ENCODE data around the gene TMEM39B. TPM values are rescaled to one million over a fixed set of nuclear protein-coding genes. Genes with fewer than 3 reads are reported as not detected.
"Not testable (repeated sequence)": the region's sequence is repeated elsewhere in the genome, so short reads cannot be mapped to it uniquely, and the experiment has no call there.

The TMEM39B gene
- total and polyA plus RNA-seq, 4 experiments from 2014 or later: 1.1 to 19.1 (median 11.3) TPM

GRCh38 chr1:32065613-32066488 is 6.9 kb upstream of the TMEM39B start:
- H3K36me3 ChIP-seq (ENCODE audit: insufficient read depth, low read length); H3K4me3 ChIP-seq (ENCODE audit: low read length in 2 of 2); intact Hi-C loops (cut with micrococcal nuclease); H3K27me3 Mint-ChIP-seq; DNase-seq; H3K9me3 ChIP-seq (ENCODE audit: control insufficient read depth in 1 of 2, low read length in 2 of 2); H3K27me3 ChIP-seq (ENCODE audit: insufficient read depth, low read length); CTCF ChIA-PET (ENCODE audit: partially characterized antibody); H3K27ac ChIP-seq (ENCODE audit: low read depth, low read length); H3K9me3 Mint-ChIP-seq: not testable (repeated sequence)
- Mint-ChIP-seq H3K4me3 (peak overlapping the region in 4 of 8 donors; percentile 6 to 63 (median 42)), H3K4me1 (peaks cover 10 to 33% (median 17%) of the 10 kb centered on the region in 4 donors), H3K36me3 (peaks cover 0 to 17% of the 10 kb centered on the region in 2 donors), H3K27ac (peak overlapping the region in 4 of 7 donors; percentile 28 to 78 (median 44))
- POLR2A ChIA-PET (ENCODE audit: partially characterized antibody): interaction anchor here (1.0 to 1.2 kb wide), 2 partner anchors 9 to 51 kb away, joined by 3 to 4 read pairs; no protein-coding TSS in a partner anchor
- H3K4me1 ChIP-seq (ENCODE audit: insufficient read depth, low read length): peaks cover 13% of the 10 kb centered on the region

GRCh38 chr1:32066489-32066873 is 6.3 kb upstream of the TMEM39B start:
- Histone ChIP-seq H3K27me3 (ENCODE audit: insufficient read depth, low read length) (no peaks in the 10 kb centered on the region), H3K27ac (ENCODE audit: low read depth, low read length) (no peak overlapping the region), H3K4me3 (ENCODE audit: low read length in 2 of 2) (no peak overlapping the region), H3K36me3 (ENCODE audit: insufficient read depth, low read length) (peaks cover 2% of the 10 kb centered on the region), H3K9me3 (ENCODE audit: control insufficient read depth in 1 of 2, low read length in 2 of 2) (no peaks in the 10 kb centered on the region), H3K4me1 (ENCODE audit: insufficient read depth, low read length) (peaks cover 15% of the 10 kb centered on the region)
- ChIA-PET POLR2A (ENCODE audit: partially characterized antibody) (interaction anchor here (0.8 to 1.2 kb wide), 3 partner anchors 10 to 52 kb away, joined by 3 to 5 read pairs (median 4); no protein-coding TSS in a partner anchor), CTCF (ENCODE audit: partially characterized antibody) (no interaction called here)
- no peaks in the 10 kb centered on the region for H3K27me3 Mint-ChIP-seq
- peaks cover 10 to 33% (median 17%) of the 10 kb centered on the region in 4 donors for H3K4me1 Mint-ChIP-seq
- peak overlapping the region in 5 of 7 donors; percentile 14 to 66 (median 28) for H3K27ac Mint-ChIP-seq
- H3K9me3 Mint-ChIP-seq: peaks cover 0 to 2% (median 0%) of the 10 kb centered on the region in 8 donors
- peak overlapping the region in 6 of 8 donors; percentile 6 to 63 (median 47) for H3K4me3 Mint-ChIP-seq
- H3K36me3 Mint-ChIP-seq: peaks cover 0 to 11% of the 10 kb centered on the region in 2 donors
- peak in 3 of 5 donors; percentile 19 to 23 (median 20) for DNase-seq
- intact Hi-C loops (cut with micrococcal nuclease): no loop called here

GRCh38 chr1:32068957-32069588 is 3.7 kb upstream of the TMEM39B start:
- Mint-ChIP-seq H3K4me1 (peaks cover 21 to 47% (median 30%) of the 10 kb centered on the region in 4 donors), H3K9me3 (peaks cover 0 to 5% (median 0%) of the 10 kb centered on the region in 8 donors), H3K36me3 (peaks cover 0 to 5% of the 10 kb centered on the region in 2 donors), H3K4me3 (peak overlapping the region in 1 of 8 donors; percentile 11), H3K27me3 (no peaks in the 10 kb centered on the region), H3K27ac (peak overlapping the region in 1 of 7 donors; percentile 13)
- H3K4me1 ChIP-seq (ENCODE audit: insufficient read depth, low read length): peaks cover 36% of the 10 kb centered on the region
- no peaks in the 10 kb centered on the region for H3K36me3 ChIP-seq (ENCODE audit: insufficient read depth, low read length)
- DNase-seq: no peak
- ChIA-PET CTCF (ENCODE audit: partially characterized antibody) (no interaction called here), POLR2A (ENCODE audit: partially characterized antibody) (interaction anchor here (0.7 kb wide), 1 partner anchor 255 kb away, joined by 3 read pairs; no protein-coding TSS in a partner anchor)
- no peaks in the 10 kb centered on the region for H3K9me3 ChIP-seq (ENCODE audit: control insufficient read depth in 1 of 2, low read length in 2 of 2)
- no peak overlapping the region for H3K27ac ChIP-seq (ENCODE audit: low read depth, low read length)
- H3K27me3 ChIP-seq (ENCODE audit: insufficient read depth, low read length): no peaks in the 10 kb centered on the region
- intact Hi-C loops (cut with micrococcal nuclease): no loop called here
- no peak overlapping the region for H3K4me3 ChIP-seq (ENCODE audit: low read length in 2 of 2)

DNA sequence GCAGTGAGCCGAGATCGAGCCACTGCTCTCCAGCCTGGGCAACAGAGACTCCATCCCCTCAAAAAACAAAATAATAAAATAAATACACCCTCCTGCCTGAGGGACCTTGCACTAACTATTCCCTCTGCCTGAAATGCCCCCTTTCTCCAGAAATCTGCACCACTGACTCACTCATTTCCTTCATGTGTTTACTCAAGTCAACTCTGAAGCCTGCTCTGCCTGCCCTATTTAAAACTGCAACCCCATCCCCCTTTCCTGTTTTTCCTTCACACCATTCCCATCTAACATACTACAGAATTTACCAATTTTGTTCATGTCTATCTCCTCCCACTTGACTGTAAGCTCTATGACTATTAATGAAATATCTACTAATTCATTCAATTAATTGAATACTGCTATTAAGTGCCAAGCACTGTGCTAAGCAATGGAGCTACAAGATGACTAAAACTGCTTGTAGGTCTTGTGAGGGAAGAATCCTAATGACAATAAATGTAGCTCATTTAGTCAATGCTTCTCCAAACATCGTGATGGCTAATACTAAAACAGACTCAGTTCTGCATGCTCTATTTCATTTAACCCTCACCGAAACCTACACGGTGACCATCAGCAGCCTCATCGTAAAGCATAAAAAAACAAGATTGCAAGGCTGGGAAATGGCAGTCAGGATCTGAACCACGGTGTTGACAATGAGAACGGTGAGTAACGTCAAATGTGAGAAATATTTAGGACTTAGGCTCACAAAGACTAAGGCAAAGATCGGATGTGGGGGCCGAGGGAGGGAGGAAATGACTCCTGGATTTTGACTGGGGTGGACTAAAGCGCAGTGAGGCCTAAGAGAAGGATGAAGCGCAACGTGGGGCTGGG is 749 bp upstream of the TMEM39B start:
- Histone ChIP-seq H3K36me3 (ENCODE audit: insufficient read depth, low read length) (peaks cover 8% of the 10 kb centered on the region), H3K9me3 (ENCODE audit: control insufficient read depth in 1 of 2, low read length in 2 of 2) (no peaks in the 10 kb centered on the region), H3K4me3 (ENCODE audit: low read length in 2 of 2) (peak overlapping the region; percentile 95), H3K4me1 (ENCODE audit: insufficient read depth, low read length) (peaks cover 38% of the 10 kb centered on the region), H3K27me3 (ENCODE audit: insufficient read depth, low read length) (no peaks in the 10 kb centered on the region), H3K27ac (ENCODE audit: low read depth, low read length) (peak overlapping the region; percentile 73)
- intact Hi-C loops (cut with micrococcal nuclease): loop anchor here (1.0 to 10.0 kb wide), 4 partner anchors 35 to 323 kb away; partner anchors contain the start of genes BSDC1, CCDC28B, DCDC2B and IQCC
- DNase-seq: no peak
- Mint-ChIP-seq H3K4me3 (peak overlapping the region; percentile 84 to 98 (median 92)), H3K4me1 (peaks cover 26 to 52% (median 37%) of the 10 kb centered on the region in 4 donors), H3K27ac (peak overlapping the region; percentile 80 to 99 (median 97)), H3K36me3 (peaks cover 1 to 19% of the 10 kb centered on the region in 2 donors), H3K9me3 (peaks cover 0 to 5% (median 0%) of the 10 kb centered on the region in 8 donors), H3K27me3 (no peaks in the 10 kb centered on the region)
- POLR2A ChIA-PET (ENCODE audit: partially characterized antibody): interaction anchor here (0.9 to 3.3 kb wide), 34 partner anchors 9 to 579 kb away, joined by 3 to 63 read pairs (median 6); partner anchors contain the start of genes BSDC1, IQCC, KHDRBS1 and KPNA6
- CTCF ChIA-PET (ENCODE audit: partially characterized antibody): interaction anchor here (1.0 to 4.2 kb wide), 5 partner anchors 19 to 250 kb away, joined by 3 to 32 read pairs (median 6); partner anchors contain the start of gene KPNA6

DNA sequence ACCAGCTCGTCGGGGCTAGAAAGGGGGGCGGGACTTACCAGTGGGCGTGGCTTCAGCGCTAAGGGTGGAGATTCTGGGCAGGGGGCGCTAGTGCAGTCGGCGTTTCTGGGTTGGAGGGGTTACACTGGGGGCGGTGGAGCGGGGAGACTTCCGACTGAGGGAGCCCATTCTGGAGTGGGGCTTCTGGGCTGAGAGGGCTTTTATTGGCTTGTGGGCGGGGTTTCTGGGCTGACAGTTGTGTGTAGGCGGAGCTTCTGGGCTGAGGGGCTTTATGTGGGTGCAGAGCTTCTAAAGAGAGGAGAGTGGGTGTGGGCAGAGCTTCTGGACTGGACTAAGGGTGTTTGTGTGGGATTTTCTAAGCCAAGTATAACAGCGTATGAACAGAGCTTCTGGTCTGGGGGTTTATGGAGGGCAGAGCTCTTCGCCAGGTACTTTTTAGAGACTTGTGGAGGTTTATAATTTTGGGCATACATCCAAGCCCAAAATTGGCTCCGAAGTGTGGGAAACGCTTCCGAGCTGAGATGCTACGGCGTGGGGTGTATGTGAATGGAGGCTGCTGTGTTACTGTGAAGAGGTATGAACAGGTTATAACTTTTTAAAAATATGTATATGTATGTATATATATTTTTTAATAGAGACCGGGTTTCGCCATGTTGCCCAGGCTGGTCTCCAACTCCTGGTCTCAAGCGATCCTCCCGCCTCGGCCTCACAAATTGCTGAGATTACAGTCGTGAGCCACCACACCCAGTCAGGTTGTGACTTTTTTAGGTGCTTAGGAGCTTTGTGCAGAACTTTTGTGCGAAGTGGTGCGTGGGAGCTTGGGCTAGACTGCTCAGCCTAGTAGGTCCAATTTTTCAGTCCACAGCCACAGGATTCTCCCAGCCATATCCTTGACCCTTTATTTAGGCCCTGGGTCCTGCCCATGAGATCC is 825 bp downstream of the TMEM39B start:
- POLR2A ChIA-PET (ENCODE audit: partially characterized antibody): interaction anchor here (0.6 to 3.3 kb wide), 40 partner anchors 8 to 578 kb away, joined by 3 to 63 read pairs (median 5); partner anchors contain the start of genes BSDC1, HDAC1, IQCC and KHDRBS1
- peak in 1 of 5 donors; percentile 91 for DNase-seq
- CTCF ChIA-PET (ENCODE audit: partially characterized antibody): interaction anchor here (1.0 to 4.2 kb wide), 9 partner anchors 10 to 248 kb away, joined by 3 to 32 read pairs (median 5); partner anchors contain the start of gene KPNA6
- Mint-ChIP-seq H3K4me1 (peaks cover 26 to 52% (median 41%) of the 10 kb centered on the region in 4 donors), H3K4me3 (peak overlapping the region; percentile 84 to 98 (median 92)), H3K27ac (peak overlapping the region; percentile 80 to 99 (median 97)), H3K9me3 (peaks cover 0 to 5% (median 0%) of the 10 kb centered on the region in 8 donors), H3K36me3 (peaks cover 9 to 32% of the 10 kb centered on the region in 2 donors), H3K27me3 (no peaks in the 10 kb centered on the region)
- intact Hi-C loops (cut with micrococcal nuclease): loop anchor here (2.0 to 10.0 kb wide), 2 partner anchors 131 to 321 kb away; partner anchors contain the start of genes BSDC1, CCDC28B, DCDC2B and IQCC
- H3K36me3 ChIP-seq (ENCODE audit: insufficient read depth, low read length): peaks cover 21% of the 10 kb centered on the region
- H3K4me1 ChIP-seq (ENCODE audit: insufficient read depth, low read length): peaks cover 35% of the 10 kb centered on the region
- H3K4me3 ChIP-seq (ENCODE audit: low read length in 2 of 2): peak overlapping the region; percentile 65 to 95
- H3K27ac ChIP-seq (ENCODE audit: low read depth, low read length): peak overlapping the region; percentile 73
- H3K9me3 ChIP-seq (ENCODE audit: control insufficient read depth in 1 of 2, low read length in 2 of 2): no peaks in the 10 kb centered on the region
- no peaks in the 10 kb centered on the region for H3K27me3 ChIP-seq (ENCODE audit: insufficient read depth, low read length)

Data from CD4-positive, alpha-beta memory T cell (primary cell).